Stimulated activated naive CD8-positive, alpha-beta T cell treated with anti-CD3 and anti-CD28 coated beads, Interleukin-15, Interleukin-2, amounts not matched to agents 100 U/mL and 50 U/mL, for 24 hours (primary cell): Measurements from ENCODE around the gene SNRPA1.
A peak's percentile ranks its signal among the peaks of the same experiment; 100 is the strongest.

Experiments used
- ATAC-seq: fragments of 150-1000 bp; cut with Tn5 transposase; one replicate; pipeline ENCODE4 v1.10.0; 2021
- DNase-seq: peaks from one replicate; pipeline ENCODE4 v3.0.0; 2021

SNRPA1 gene

GRCh38 chr15:101258238-101259144, 36.6 kb downstream of the SNRPA1 start:
- ATAC-seq (peak; percentile 56), DNase-seq (peak; percentile 61)

- DNase-seq (no peak), ATAC-seq (no peak)
These were observed 38.3 kb downstream of the SNRPA1 start for GRCh38 chr15:101256757-101257156.

- no peak for DNase-seq
- ATAC-seq: no peak
These were observed 39.3 kb downstream of the SNRPA1 start for GRCh38 chr15:101255615-101256241.

- ATAC-seq (no peak), DNase-seq (no peak)
These were observed 40.0 kb downstream of the SNRPA1 start for GRCh38 chr15:101255051-101255395.

- no peak for ATAC-seq
- DNase-seq: no peak
These were observed 40.6 kb downstream of the SNRPA1 start for GRCh38 chr15:101254157-101255050.

- ATAC-seq: no peak
These were observed 42.2 kb downstream of the SNRPA1 start for GRCh38 chr15:101252836-101253235.

GRCh38 chr15:101251830-101252820, 42.9 kb downstream of the SNRPA1 start, which contains the start of gene CHSY1:
Gene CHSY1 (minus strand): TSS chr15:101252048. CDS start chr15:101251456, 592 bp downstream.
- peak; percentile 91 for DNase-seq
- peak; percentile 64 for ATAC-seq

More at GRCh38 chr15:101252836-101253235, 42.2 kb downstream of the SNRPA1 start:
- no peak for DNase-seq

- ATAC-seq (peak; percentile 32), DNase-seq (peak; percentile 33)
These were observed 43.9 kb downstream of the SNRPA1 start for GRCh38 chr15:101250873-101251829.

- no peak for DNase-seq
- no peak for ATAC-seq
These were observed 44.7 kb downstream of the SNRPA1 start for GRCh38 chr15:101250341-101250831.

GRCh38 chr15:101248274-101248673, 46.8 kb downstream of the SNRPA1 start:
- no peak for ATAC-seq

GRCh38 chr15:101246824-101247745, 48.0 kb downstream of the SNRPA1 start:
- DNase-seq: no peak

More at GRCh38 chr15:101248274-101248673, 46.8 kb downstream of the SNRPA1 start:
- no peak for DNase-seq

GRCh38 chr15:101246391-101246790, 48.7 kb downstream of the SNRPA1 start:
- DNase-seq: no peak

More at GRCh38 chr15:101246824-101247745, 48.0 kb downstream of the SNRPA1 start:
- peak; percentile 28 for ATAC-seq

GRCh38 chr15:101244889-101245668, 50.0 kb downstream of the SNRPA1 start:
- DNase-seq (no peak), ATAC-seq (no peak)

More at GRCh38 chr15:101246391-101246790, 48.7 kb downstream of the SNRPA1 start:
- peak; percentile 24 for ATAC-seq

GRCh38 chr15:101244036-101244781, 50.8 kb downstream of the SNRPA1 start:
- ATAC-seq (no peak), DNase-seq (no peak)

- DNase-seq: no peak
- no peak for ATAC-seq
These were observed 51.6 kb downstream of the SNRPA1 start for GRCh38 chr15:101243420-101243819.

GRCh38 chr15:101242999-101243336, 52.1 kb downstream of the SNRPA1 start:
- no peak for ATAC-seq

More at GRCh38 chr15:101242999-101243336, 52.1 kb downstream of the SNRPA1 start:
- no peak for DNase-seq
